Measurements from ENCODE around the gene PLAAT2. TPM values are rescaled to one million over a fixed set of nuclear protein-coding genes. Genes with fewer than 3 reads are reported as not detected.
A peak's percentile ranks its signal among the peaks of the same experiment; 100 is the strongest.

The PLAAT2 gene
- total RNA-seq, 1 experiment from 2014 or later: 13.6 TPM

- no TSS peak for BruUV-seq (replicated peaks)
- no peak overlapping the region for H3K27ac ChIP-seq
- ChIA-PET POLR2A (ENCODE audit: unreplicated experiment) (no interaction called here), CTCF (interaction anchor here (0.5 to 0.6 kb wide), 2 partner anchors 26 to 158 kb away, joined by 3 to 14 read pairs; no protein-coding TSS in a partner anchor)
- H3K36me3 ChIP-seq (ENCODE audit: low read depth): no peaks in the 10 kb centered on the region
- H3K9me2 ChIP-seq (ENCODE audit: insufficient read depth): no peaks in the 10 kb centered on the region
- H3K79me2 ChIP-seq (ENCODE audit: low read depth): no peaks in the 10 kb centered on the region
- H2AFZ ChIP-seq: no peak overlapping the region
- no peak for TF ChIP-seq EZH2 (IDR thresholded peaks at IDR 0.05; ENCODE audit: low read depth)
- H3K4me3 ChIP-seq: no peak overlapping the region
- H4K20me1 ChIP-seq (ENCODE audit: insufficient read depth): no peaks in the 10 kb centered on the region
- intact Hi-C loops (cut with micrococcal nuclease; ENCODE audit: unreplicated experiment): loop anchor here (10.0 kb wide), 1 partner anchor 54 kb away; the partner anchor contains the start of gene PLAAT2
- no peaks in the 10 kb centered on the region for H3K9me3 ChIP-seq (ENCODE audit: insufficient read depth, low read depth)
- H3K27me3 ChIP-seq (ENCODE audit: insufficient read depth, low read depth): no peaks in the 10 kb centered on the region
- no peaks in the 10 kb centered on the region for H3K4me1 ChIP-seq (replicated peaks; ENCODE audit: insufficient read depth)
- no peak overlapping the region for H3K4me2 ChIP-seq
- DNase-seq: peak in 1 of 2 experiments; percentile 49
- H3F3A ChIP-seq (ENCODE audit: insufficient read depth, low read depth): no peaks in the 10 kb centered on the region
These were observed 52.7 kb downstream of the PLAAT2 start for GRCh38 chr11:63510360-63511047.

GRCh38 chr11:63508745-63509144 is 54.4 kb downstream of the PLAAT2 start:
- no peak for DNase-seq
- no peak overlapping the region for H2AFZ ChIP-seq
- H3K27me3 ChIP-seq (ENCODE audit: insufficient read depth, low read depth): no peaks in the 10 kb centered on the region
- no peak overlapping the region for H3K27ac ChIP-seq
- no peak overlapping the region for H3K4me3 ChIP-seq
- H3F3A ChIP-seq (ENCODE audit: insufficient read depth, low read depth): no peaks in the 10 kb centered on the region
- no peak for TF ChIP-seq CTCF (conservative IDR thresholded peaks at IDR 0.05)
- TF ChIP-seq EZH2 (IDR thresholded peaks at IDR 0.05; ENCODE audit: low read depth): no peak
- H3K79me2 ChIP-seq (ENCODE audit: low read depth): no peaks in the 10 kb centered on the region
- H3K4me2 ChIP-seq: no peak overlapping the region
- H3K9me2 ChIP-seq (ENCODE audit: insufficient read depth): no peaks in the 10 kb centered on the region
- POLR2A ChIA-PET (ENCODE audit: unreplicated experiment): no interaction called here
- H3K9me3 ChIP-seq (ENCODE audit: insufficient read depth, low read depth): no peaks in the 10 kb centered on the region
- no peaks in the 10 kb centered on the region for H3K36me3 ChIP-seq (ENCODE audit: low read depth)
- H3K4me1 ChIP-seq (replicated peaks; ENCODE audit: insufficient read depth): no peaks in the 10 kb centered on the region
- BruUV-seq (replicated peaks): no TSS peak
- intact Hi-C loops (cut with micrococcal nuclease; ENCODE audit: unreplicated experiment): no loop called here
- no peaks in the 10 kb centered on the region for H4K20me1 ChIP-seq (ENCODE audit: insufficient read depth)
- CTCF ChIA-PET: interaction anchor here (0.5 to 1.0 kb wide), 3 partner anchors 125 to 130 kb away, joined by 3 to 15 read pairs (median 3); no protein-coding TSS in a partner anchor

DNA sequence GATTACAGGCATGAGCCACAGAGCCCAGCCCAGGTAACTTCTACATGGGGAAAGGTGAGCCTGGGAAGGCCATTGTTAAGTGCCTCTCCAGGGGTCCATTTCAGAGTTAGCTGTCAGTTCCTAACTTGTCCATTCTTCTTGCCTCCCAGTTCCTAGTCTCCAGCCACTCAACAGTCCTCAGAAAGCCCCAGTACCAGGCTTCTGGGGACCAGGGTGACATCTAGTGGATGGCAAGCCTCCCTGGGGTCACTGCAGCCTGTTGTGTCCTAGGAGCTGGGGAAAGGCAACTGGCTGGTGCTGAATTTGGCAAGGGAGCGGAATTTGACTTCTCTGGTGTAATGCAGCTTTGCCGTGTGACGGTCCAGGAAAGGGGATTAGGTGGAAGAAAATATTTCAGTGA is 55.2 kb downstream of the PLAAT2 start:
- intact Hi-C loops (cut with micrococcal nuclease; ENCODE audit: unreplicated experiment): no loop called here
- DNase-seq: peak; percentile 42 to 44
- Histone ChIP-seq H3K4me3 (no peak overlapping the region), H3K4me1 (replicated peaks; ENCODE audit: insufficient read depth) (no peaks in the 10 kb centered on the region), H3K79me2 (ENCODE audit: low read depth) (no peaks in the 10 kb centered on the region), H4K20me1 (ENCODE audit: insufficient read depth) (no peaks in the 10 kb centered on the region), H3K4me2 (no peak overlapping the region), H3K27me3 (ENCODE audit: insufficient read depth, low read depth) (no peaks in the 10 kb centered on the region), H3K27ac (no peak overlapping the region), H3K9me3 (ENCODE audit: insufficient read depth, low read depth) (no peaks in the 10 kb centered on the region), H3F3A (ENCODE audit: insufficient read depth, low read depth) (no peaks in the 10 kb centered on the region), H3K9me2 (ENCODE audit: insufficient read depth) (no peaks in the 10 kb centered on the region), H3K36me3 (ENCODE audit: low read depth) (no peaks in the 10 kb centered on the region), H2AFZ (no peak overlapping the region)
- ChIA-PET POLR2A (ENCODE audit: unreplicated experiment) (no interaction called here), CTCF (interaction anchor here (0.6 to 1.8 kb wide), 4 partner anchors 29 to 128 kb away, joined by 3 to 24 read pairs (median 6); no protein-coding TSS in a partner anchor)
- BruUV-seq (replicated peaks): no TSS peak
- TF ChIP-seq CTCF (conservative IDR thresholded peaks at IDR 0.05): peak; percentile 52; the same call in 1 of the 2 replicates
- no peak for TF ChIP-seq EZH2 (IDR thresholded peaks at IDR 0.05; ENCODE audit: low read depth)
